NCI-H69 (cell line): Measurements from ENCODE around the gene GNAZ.

ENCODE experiments used
- DNase-seq: peaks from one replicate; lab custom pipeline; 2025; lab: John Stamatoyannopoulos, UW

Gene GNAZ

GRCh38 chr22:23064381-23065068, 5.8 kb upstream of the GNAZ start:
- no peak for DNase-seq

DNA sequence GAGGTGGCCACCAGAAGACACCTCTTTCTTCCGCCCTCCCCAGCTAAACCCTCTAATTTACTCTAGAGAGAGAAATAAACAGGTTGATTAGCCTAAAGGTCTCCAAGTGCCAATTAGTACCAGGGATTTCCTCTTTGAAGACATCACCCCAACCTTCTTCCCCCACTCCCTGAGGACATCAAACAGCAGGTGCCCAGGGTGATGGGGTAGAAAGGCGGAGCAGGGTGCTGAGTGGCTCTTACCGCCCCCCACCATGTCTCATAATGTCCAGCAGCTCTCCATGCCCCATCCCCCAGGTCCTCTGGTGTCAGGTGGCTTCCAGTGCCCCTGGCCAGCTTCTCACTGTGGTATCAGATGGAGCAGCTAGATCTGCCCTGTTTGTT, 5.3 kb upstream of the GNAZ start:
- peak; percentile 91 for DNase-seq

GRCh38 chr22:23065495-23066122, 4.7 kb upstream of the GNAZ start:
- peak; percentile 54 for DNase-seq

GRCh38 chr22:23066200-23067022, 3.9 kb upstream of the GNAZ start:
- DNase-seq: no peak

DNA sequence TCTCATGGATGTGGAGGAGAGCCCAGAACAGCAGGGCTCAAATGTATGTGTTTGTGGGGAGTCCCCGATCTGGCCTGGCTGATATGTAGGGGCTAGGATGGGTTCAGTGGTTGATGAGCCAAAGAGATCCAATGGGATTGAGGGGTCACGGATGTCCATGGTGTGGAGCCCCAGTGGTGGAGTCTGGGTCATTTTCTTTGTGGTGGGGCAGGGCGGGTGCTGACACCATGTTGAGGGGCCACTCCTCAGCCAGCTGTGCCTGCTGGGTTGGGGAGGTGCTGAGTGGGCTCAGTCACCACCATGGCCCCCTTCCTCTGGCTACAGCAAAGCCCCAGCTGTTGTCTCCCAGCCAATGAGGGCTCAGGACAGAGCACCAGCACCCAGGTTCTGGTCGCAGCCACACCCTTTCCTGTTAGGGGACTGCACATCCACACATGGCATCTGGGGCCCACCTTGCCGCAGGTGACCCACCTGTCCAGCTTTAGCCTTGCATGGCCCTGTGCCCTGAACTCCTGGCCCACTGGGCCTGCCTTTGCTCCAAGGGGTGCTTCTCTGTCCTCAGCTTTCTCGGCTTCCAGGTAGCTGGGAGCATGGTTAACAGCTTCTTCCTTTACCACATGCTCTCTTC, 3.2 kb upstream of the GNAZ start:
- DNase-seq: no peak

GRCh38 chr22:23067691-23068090, 2.6 kb upstream of the GNAZ start:
- no peak for DNase-seq

DNA sequence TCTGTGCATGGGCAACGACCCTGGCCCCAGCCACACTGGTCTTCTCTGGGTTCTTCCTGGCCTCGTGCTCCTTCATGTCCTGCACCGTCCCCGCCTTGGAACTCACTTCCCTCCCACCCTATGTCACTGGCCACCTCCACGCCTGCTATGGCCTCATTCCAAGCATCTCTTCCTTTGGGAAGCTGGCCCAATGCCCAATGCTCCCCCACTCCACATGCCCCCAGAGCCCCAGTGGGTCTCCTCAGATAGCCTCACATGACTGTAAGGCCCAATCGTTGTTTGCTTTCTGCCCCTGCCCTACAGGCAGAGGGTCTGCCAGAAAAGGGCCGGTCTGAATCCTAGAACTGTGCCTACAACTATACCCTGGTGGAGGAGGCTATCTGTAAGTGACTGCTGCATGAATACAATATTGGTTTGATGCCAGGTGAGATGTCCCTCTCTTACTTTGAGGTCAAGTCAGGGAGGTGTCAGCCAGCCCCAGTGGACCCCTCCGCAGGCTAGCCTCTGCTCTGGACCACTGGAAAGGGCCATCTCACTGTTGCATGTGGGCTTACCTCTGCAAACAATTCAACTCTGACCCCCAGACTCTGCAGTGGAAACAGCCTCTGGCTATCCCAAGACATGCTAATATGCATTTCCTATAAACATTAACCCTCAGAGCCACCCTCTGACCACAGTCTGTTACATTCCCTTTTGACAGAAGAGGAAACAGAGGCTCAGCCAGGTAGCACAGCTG, 2.1 kb upstream of the GNAZ start:
- DNase-seq: no peak

- no peak for DNase-seq
Observed at GRCh38 chr22:23068832-23069385, 1.4 kb upstream of the GNAZ start.

DNA sequence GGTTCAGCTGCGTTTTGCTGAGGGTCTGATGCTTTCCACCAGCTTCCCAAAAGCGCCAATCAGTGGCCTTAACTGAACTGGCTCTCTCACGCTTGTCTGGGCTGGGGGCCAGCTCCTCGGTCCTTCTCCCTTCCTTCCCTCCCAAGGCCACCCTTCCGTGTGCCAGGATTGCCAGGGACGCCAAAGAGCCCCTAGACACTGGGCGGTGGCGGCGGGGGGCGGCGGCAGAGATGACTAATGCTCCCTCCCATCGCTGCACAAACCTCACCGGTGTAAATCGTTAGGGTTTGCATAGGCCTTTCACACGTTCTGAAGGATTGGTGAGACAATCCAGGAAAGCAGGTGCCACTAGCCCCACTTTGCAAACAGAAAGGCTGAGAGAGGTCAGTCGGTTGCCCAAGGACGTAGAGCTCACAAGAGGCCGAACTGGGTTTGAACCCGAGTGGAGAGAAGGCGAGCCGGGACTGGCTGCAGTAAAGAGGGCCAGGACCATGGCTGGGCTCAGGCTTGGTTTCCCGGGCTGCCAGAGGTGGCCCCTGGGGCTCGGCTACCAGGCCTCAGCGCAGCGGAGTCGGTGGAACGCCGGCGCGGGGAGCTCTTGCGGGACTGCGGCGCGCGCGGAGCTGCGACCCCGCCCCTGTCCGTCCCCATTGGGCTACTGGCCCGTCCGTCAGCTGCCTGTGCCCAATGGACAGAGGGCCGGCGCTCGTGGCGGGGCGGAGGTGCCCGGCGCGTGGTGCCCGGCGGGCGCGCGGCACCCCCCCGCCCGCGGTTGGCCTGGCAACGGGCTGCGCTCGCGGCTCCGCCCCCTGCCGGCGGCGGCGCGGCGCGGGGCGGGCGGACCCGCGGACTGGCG, 589 bp upstream of the GNAZ start:
- DNase-seq: peak; percentile 98

GRCh38 chr22:23071230-23072076, 1.1 kb downstream of the GNAZ start:
- no peak for DNase-seq

DNA sequence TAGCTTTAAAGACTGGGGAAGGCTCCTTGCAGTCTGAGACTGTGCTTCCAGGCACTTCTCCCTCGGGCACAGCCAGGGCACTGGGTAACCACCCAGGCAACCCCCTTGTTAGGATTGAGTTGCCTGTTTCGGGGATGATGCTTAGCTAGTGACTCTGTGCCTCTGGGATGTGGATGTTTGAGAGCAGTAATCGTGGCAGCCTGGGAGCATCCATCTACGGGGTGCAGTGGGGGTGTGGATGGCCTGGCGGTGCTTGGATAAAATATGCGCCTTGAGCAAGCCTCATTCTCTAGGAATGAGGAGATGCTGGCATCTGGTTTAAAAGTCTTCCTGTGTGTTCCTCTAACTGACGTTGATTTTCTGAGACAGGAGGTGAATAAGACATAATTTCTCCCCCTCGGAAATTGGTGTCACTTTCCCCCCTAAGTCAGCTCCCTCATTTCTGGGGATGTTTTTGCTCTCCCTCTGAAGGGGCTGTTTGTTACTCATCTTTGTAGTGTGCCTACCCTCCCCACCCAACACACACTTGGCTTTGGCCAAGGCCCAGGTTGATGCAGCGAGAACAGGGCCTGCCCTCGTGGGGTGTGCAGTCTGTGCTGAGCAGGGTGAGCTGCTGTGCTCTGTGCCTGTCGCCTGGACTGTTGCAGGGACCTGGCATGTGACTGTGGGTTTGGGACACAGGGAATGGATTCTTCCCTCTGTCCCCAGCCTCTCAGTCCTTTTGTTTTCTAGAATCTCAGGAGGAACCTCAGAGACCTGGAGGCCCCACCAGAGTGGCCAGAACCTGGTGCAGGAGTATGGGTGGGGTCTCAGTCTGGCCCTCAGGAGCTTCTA, 2.0 kb downstream of the GNAZ start:
- no peak for DNase-seq

GRCh38 chr22:23072911-23073491, 2.7 kb downstream of the GNAZ start:
- DNase-seq: no peak

DNA sequence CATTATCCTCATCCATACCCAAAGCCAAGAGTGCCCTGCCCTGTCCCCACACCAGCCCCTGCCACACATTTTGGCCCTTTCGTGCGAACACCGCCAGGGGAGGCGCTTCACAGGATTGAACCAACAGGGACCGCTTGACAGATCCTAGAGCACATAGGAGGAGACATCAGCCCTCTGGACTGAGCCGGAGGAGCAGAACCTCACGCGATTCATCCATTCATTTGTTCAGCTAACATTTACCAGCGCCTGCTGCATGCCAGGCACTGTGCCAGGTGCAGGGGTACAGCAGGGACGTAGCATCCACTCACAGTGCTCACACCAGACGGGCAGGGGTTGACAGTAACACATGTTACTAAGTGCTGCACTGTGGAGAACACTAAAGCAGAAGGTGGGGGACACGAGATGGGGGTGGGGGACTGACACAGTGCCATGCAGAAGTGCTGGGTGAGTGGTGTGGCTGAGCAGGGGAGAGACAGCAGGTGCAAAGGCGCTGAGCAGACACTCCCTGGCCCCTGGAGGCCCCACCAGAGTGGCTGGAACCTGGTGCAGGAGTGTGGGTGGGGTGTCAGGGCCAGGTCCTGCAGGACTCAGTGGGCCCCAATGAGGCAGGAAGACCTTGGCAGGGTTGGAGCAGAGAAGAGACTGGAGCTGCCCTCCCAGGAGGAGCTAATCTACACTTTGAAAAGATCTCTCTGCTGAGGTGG, 3.4 kb downstream of the GNAZ start:
- no peak for DNase-seq

- no peak for DNase-seq
Observed at GRCh38 chr22:23074451-23074850, 4.1 kb downstream of the GNAZ start.

DNA sequence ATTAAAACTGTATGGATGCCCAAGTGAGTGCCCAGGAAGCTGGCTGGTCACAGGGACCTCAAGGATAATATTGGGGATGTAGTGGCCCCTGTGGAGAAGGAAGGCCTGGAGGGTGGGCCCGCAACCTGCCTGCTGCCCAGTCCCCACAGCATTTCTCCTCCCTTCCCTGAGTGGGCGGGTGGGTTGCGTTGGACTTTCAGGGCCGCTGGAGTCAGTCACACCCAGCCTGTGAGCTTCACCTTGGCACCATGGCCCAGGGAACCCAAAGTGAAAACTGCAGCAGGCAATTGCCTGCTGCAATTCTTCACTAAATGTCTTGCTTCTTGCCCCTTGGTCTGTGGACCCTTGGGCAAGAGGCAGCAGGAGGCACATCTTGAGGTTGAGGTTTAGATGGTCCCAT, 4.7 kb downstream of the GNAZ start:
- no peak for DNase-seq

DNA sequence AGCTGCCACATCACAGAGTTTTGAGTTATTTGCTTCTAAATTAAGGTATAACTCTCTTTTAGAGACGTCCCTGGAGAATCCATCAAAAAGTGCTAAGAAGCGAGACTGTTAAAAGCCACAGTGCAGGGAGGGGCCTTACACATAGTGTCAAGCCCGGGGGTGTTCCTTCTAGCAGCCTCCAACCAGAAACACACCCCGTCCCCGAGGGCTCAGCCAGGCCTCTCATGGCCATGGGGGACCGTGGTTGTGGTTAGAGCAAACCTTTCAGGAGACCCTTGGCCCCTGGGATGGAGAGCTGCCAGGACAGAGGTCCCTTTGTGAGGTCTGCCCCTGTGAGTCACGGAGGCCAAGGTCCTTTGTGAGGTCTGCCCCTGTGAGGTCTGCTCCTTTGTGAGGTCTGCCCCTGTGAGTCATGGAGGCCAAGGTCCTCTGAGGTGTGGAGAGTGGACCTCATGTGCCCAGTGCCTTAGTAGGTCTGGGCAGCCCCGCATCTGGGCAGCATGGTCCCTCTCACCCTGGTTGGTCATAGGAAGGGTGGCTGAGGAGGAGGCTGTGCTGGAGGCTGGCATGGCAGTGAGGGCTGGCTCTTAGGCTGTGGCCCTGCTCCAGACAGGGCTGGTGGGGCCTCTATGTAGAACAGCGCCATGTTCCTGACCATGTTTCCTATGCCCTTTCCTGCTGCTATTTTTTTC, 5.4 kb downstream of the GNAZ start:
- no peak for DNase-seq

DNA sequence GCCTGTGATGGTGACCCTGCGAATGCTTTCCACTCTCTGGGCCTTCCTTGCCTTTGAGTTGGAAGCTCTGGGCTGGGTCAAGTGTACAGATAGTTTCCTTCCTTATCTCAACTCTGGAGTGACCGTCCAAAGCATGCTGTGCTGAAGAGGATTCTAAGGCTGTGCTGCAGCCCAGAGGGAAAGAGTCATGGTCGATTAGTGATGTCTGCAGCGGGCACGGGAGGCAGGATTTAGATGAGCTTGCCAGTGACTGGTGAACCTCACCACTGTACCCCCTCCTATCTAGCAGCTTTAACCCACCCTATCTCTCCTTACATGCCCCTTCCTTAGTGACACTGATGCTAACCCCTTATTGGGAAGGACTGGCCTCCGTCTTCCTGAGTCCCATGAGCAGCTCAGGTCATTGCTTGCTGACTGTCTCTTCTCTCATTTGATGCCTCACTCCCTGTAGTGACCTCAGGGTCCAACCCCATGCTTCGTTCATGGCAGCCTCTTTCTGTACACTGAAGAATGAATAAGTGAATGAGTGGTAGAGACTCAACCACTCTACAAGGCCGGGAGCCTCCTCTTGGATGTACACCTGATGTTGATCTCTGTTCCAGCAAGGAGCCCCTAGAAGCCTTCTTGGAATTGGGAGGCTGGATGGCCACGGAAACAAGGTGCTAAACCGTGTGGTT, 6.7 kb downstream of the GNAZ start:
- DNase-seq: no peak
